GM18520 (cell line): Measurements from ENCODE around the gene APBB2.

Experiments used
- ATAC-seq: cut with Tn5 transposase; IDR thresholded peaks from one replicate; pipeline ENCODE4 v1.9.1; 2021; ENCODE audit not compliant: unreplicated experiment

The APBB2 gene

DNA sequence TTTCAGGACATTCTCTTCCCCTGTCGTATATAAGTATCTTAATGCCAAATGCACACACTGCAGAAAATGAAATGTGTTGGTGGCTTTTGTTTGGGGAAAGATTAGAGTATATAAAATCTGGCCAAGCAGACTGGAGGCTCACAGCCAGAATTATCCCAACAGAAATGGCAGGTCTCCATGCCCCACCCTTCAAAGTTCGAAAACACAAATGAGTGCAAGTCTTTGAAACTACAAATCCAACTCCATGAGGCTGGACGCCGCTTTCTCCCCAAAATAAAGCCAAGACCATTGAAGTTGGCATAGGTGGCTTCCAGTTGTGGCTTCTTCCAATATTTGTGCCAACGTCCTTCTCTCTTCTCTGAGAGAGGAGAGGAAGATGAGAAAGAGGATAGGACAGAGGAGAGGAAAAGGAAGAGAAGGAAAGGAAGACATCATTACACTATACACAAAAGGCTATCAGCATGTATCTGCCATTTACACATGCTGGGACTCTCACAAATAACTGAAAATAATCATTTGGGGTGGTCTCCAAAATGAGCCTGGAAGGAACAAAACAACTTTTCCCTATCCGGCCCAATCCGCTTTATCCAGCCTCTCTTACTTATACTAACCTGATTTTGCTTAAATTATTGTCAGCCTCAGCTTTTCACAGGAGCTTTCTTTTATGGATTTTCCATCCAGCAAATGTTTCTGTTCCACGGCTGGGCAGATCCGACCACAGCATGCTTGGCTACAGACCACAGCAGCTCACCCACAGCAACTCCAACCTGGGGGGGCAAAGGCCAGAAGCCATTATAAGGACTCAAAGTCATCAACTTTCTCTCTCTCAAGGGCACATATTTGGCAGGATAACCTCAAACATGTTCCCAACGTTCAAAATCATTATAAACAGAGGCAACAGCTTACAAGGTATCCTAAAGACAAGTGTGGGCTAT, 71.7 kb downstream of the APBB2 start:
- no peak for ATAC-seq

DNA sequence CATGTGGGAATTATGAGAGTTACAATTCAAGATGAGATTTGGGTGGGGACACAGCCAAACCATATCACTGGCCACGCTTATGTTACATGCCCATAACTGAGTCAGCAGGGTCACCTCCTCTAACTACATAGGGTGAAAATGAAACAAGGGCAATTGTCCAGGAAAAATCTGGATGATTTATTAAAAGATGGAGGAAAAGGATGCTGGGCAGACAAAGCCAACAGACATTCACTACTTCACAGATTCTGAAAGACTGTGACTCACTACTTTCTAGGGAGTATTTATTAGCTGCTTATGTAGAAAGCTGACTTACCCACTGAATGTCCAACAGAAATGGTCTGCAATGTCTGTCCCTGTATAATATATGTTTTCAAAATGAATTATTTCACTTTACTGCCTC, 72.4 kb downstream of the APBB2 start:
- no peak for ATAC-seq

DNA sequence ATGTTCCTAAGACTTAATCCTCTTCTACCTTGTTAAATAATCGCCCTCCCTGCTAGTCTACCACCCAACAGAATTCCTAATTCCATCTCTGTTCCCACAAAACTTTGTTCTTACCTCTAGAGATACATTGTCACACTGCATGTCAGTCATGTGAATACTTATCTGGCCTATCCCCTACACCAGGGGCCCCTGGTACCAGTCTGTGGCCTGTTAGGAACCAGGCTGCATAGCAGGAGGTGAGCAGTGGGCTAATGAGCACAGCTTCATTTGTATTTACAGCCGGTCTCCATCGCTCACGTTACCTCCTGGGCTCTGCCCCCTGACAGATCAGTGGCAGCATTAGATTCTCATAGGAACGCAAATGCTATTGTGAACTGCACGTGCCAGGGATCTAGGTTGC, 73.9 kb downstream of the APBB2 start:
- no peak for ATAC-seq

DNA sequence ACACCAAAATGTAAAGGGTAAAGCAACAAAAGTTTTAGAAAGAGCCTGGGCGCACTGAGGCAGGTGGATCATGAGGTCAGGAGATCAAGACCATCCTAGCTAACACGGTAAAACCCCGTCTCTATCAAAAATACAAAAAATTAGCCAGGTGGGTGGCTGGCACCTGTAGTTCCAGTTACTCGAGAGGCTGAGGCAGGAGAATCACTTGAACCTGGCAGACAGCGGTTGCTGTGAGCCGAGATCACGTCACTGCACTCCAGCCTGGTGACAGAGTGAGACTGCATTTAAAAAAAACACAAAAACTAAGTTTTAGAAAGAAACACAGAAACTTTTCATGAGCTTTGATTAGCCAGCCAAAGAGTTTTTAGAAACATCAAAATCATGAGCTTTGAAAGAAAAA, 76.5 kb downstream of the APBB2 start:
- no peak for ATAC-seq

DNA sequence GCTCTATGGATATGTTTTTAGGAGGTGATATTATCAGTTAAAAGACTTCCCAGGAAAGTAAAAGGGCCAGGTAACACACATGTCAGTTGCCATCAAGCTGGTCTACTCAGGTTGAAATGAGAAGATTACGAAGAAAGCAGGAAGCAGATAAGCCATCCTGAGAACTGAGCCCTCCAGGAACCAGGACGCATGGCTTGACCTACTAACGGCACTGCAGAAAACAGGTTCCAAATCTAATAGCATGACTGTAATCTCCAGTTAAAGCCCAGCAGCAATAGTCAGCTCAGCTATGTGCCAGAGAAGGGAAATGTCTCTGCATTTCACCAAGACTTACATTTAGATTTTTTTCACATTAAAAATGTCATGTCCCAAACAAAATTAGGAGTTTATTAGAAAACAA, 77.9 kb downstream of the APBB2 start:
- ATAC-seq, result no peak

DNA sequence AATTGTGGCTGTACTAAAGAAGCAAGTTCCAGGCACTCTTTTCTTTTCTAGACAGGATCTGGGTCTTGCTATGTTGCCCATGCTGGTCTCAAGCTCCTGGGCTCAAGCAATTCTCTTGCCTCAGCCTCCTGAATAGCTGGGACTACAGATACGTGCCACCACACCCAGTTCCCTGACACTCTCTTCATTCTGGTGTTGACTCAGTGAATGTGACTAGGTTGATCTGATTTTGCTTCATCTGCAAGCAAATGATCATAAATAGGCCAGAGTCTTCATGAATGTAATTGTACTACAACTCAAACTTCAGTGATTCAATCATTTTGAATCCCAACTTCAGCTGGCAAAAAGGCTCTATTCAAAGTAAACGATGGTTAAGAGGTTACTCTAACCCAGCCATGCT, 78.5 kb downstream of the APBB2 start:
- ATAC-seq, result no peak

DNA sequence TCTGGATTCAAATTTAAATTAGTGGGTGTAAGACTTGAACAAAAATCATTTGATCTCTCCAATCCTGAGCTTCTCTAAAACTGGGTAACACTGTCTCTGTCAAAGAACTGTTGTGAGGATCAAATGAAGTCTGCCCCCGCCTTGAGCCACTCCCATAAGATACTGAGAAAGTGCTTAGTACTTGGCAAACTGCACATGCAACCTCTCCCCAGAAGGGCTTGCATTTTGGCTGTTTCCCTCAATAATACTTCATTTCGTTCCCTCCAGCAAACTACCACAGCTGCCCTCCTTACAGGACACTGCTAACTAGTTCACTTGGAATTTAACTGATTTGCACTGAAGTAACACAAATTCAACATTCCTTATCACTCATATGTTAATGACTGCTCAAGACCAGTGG, 79.8 kb downstream of the APBB2 start:
- ATAC-seq, result no peak

DNA sequence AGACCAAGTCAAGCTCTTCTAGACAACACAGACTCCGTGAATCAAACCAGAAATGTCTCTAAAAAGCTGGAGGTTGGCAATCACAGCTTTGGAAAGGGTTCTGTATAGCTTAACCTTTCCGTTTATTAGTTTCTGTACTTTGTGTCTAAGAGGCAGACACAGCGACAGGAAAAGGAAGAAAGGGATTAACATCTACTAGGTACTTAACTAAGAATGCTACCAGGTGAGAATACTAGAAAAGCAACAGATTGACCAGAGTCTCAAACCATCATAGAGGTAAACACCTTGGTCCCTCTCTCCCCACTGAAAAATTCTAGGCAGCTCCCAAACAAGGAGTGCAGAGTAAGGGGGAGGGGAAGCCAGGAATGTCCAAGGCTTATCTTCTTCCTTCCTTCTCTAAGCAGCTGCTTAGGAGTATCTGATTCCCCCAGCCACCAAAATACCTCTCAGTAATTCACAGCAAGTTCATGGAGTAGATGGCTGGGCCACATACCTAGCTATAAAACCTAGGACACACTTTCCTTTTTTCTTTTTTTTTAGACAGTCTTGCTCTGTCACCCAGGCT, 80.8 kb downstream of the APBB2 start:
- no peak for ATAC-seq

DNA sequence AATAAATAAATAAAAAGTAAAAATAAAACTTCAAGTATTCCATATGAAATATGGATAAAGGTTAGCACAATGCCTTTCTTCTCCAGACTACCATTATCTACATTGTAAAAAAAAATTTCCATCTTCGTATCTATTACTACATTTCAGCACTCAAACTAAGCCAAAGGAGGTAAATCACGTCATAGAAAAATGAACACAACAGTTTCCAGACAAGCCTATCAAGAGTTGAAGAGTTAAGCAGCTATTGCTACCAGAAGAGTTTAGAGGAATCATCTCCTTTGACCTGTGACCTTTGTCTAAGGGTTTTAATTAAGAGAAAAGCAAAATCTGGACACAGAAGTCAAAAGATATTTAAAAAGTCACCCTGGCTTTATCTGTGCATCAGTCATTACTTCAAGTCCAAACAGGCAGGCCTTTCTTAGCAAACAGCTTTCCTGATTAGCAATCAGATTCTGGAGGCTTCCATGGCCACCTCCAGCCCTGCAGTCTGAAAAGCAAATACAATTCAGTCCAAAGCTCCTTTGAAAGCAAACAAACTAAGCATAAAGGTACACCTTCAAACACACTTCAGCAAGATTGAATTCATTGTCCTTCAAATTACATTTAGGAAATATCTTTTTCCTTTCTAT, 82.2 kb downstream of the APBB2 start:
- no peak for ATAC-seq

DNA sequence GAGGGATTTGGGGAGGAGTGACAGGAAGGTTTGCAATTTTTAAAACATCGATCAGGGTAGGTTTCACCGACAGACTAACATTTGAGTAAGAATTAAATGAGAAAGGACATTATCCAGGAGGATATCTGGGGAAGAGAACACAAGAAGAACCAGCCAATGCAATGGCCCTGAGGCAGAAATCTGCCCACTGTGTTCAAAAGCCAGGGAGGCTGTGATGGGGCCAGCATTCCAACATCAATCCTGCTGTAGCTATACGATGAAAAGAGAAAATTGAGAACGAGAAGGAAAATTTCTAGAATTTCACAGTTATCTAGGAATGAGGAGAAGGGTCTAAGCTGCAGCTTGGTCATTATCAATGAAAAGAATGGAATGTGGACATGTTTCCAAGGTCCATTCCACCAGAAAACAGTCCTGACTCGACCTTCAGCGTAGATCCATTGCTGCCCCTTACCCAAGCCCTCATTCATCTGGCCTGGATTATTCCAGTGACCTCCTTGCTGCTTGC, 84.4 kb downstream of the APBB2 start:
- no peak for ATAC-seq

DNA sequence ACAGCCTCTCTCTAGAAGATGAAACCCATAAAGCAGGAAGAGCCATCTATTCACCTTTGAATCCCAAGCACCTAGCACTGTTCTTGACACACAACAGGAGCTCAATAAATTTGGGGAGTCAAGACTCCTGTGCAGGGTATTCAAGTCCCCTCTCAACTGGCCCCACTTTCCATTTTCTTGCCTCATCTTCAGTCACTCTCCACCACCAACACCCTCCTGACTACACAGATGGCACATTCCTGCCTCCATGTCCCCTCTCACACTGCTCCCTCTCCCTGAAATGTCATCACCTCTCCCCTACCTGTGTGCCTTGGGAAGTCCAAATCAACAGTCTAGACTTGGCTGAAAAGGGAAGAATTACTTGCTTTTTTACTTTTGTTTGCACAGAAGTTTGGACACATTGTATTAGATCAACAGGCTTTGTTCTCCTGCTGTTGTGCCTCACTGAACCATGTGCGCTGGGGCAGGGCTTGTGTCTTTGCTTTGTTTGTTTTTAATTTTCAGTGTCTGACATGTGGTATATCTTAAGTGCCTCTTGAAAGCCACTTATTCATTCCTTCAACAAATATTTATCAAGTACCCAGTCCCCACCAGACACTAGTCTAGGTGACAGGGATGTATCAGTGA, 85.1 kb downstream of the APBB2 start:
- ATAC-seq, result no peak

DNA sequence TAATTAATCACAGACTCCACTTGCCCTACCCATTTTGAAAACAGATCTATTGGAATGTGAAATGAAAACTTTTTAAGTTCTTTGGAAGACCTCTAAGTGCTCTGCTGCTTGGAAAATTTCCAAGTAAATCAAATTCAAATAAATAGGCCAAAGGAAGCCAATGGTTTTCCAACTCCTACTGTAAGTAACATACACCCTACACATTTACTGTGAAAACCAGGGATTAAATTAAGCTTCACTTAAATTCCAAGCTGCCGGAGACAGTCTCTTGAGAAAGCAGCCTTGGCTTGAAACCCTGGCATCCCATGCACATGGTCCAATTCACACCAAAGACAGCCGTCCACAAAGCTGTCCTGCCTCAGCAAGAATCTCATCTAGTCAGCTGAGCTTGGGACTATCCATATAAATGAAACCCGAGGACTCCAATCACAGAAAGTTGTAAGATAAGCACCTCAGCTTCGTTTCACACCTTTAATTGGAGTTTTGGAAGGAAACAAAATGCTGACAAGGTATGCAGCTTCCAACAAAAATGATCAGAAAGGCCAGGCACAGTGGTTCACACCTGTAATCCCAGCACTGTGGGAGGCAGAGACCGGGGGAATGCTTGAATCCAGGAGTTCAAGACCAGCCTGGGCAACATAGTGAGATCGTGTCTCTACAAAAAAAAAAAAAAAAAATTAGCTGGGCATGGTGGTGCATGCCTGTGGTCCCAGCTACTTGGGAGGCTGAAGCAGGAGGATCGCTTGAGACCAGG, 88.6 kb downstream of the APBB2 start:
- ATAC-seq, result no peak

DNA sequence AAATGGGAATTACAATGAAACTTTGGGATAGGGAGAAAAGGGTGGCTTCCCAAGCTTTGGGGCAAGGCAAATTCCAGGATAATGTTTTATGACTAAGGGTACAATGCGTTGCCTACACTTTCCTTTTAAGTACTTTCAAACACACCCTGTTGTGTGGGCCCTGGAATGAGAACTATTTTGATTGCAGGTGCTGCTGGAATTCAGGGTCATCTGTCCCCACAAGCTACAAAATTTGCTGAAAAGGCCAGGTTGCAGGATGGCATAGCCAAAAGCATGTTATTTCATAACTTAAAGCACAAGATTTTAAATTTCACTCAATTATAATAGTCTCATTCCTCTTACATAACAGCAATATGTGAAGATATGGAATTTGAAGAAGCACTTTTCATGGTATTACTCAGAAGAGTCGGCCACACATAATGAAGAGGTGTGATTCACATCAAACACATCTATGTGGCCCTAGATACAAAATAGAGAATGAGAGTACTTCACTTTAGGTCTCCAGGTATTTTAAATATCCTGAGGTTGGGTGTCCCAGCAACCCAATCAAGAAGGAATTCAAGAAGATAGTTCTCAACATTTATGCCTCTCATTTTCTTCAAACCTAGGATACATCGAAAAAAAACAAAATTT, 89.3 kb downstream of the APBB2 start:
- no peak for ATAC-seq

DNA sequence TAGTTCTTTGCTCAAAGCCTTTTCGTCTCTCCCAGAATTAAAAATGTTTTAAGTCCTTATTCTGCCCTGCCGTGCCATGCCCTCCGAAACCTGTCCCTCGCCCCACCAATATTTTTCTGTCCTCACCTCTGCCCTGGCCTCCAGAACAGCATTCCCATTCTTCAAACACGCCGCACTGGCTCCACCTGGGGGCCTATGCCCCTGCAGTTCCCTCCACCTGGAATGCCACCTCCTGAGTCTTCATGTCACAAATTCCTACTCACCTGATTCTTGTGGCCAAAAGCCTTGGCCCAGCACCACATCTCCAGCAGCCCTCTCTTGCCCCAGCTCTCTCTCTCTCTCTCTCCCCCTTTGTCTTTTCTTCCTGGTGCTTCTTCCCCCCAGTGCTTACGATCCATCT, 91.6 kb downstream of the APBB2 start:
- ATAC-seq, result no peak

DNA sequence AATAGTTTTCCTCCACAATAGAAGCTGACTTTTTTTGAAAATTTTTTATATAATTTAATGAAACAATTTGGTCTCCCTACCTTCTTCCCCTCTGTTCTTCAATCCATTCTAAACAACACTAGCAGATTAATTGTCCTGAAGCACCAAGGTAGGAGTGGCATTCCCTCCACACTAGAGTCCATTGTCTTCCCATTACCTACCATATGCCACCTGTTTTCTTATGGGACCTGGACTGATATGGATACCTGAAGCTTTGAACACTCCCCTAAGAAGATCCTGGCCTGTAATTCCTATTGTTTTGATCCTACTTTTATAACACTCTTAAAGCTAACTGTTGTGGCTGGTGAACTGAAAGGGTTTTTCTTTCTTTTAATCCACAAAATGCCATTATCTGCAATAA, 92.0 kb downstream of the APBB2 start:
- no peak for ATAC-seq

DNA sequence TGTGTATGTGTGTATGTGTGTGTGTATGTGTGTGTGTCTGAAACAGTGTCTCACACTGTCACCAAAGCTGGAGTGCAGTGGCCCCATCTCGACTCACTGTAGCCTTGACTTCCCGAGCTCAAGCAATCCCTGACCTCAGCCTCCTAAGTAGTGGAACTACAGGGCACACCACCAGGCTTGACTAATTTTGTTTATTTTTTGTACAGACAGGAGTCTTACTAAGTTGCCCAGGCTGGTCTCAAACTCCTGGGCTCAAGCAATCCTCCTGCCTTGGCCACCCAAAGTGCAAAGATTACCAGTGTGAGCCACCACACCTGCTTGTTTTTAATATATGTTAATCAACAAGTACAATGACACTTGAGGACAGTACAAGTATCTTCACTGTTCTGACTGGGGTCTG, 92.4 kb downstream of the APBB2 start:
- no peak for ATAC-seq

DNA sequence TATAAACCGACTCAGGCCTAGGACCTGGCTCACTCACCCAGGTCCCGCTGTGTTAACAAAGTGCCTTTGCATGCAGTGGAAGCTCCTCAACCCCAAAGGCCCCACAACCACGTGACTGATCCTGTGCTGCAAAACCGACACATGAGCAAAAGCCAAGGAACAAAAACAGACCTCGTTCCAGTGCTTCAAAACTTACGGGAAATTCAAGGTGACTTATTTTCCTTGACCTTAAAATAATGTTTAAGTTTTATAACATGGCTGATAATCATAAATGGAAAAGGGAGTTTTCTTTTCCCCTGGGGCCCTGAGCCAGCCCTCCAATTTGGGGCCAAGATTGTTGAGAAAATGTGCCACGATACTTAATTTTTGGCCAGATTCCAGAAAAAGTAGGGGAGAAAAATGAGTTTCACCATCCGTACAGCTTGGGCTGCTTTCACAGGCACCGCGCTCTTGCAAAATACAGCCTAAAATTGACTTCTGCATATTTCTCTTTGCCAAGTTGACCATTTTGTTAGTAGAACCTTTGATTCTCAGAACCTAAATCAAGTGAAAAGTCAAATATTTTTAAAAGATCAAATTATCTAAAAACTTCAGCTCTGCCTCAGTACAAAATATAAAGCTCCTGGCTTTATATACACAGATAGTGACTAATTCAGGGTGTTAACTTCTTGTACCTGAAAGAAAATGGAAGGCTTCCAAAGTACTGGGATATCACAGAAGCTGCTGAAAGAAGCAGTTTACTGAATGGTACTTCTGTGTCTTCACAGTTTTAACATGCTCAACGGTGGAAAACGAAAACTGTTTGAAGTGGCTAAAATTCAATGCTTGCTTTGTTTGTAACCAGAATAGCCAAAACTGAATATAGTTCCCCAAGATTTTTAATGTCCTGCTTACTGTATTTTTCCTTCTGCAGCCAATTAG, 93.8 kb downstream of the APBB2 start:
- no peak for ATAC-seq

DNA sequence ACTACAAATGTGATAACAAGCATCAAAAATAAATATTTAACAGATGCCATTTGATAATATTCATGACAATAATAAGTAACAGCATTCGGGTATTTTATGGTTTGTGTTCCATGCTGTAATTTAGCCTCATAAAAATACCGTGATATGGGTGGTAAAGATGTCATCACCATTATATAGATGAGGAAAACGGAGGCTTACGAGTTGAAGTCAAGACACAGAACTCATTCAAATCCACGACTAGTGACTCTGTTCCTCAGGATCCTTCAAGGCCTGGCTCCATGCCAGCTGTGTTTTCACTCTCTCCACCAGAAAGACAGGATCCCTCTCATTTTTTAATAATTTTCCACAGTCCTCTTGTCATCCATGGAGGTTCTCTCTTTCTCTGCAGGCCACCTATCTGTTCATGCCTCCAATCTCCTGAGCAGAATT, 94.5 kb downstream of the APBB2 start:
- no peak for ATAC-seq

DNA sequence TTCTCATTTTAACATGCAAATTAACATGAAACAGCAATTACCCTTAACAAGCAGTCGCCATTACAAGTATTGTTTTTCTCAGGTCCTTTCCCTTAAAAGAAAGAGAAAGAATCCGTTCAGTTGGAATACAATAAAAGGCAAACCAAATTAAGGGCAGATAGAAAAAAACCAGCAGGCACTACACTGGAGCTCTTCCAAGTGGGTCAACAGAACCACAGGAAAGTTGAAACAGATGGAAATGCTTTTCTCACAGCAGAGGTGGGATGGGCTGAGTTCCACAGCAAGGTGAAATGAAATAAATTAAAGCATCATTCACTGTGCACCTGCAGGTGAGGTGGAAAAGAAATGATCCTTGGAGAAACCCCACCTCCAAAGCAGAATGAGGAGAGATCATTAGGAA, 102.6 kb downstream of the APBB2 start:
- no peak for ATAC-seq
